ENCODE data around the gene PHETA2. TPM values are rescaled to one million over a fixed set of nuclear protein-coding genes. Genes with fewer than 3 reads are reported as not detected.
A peak's percentile ranks its signal among the peaks of the same experiment; 100 is the strongest.
"Not testable (repeated sequence)": the region's sequence is repeated elsewhere in the genome, so short reads cannot be mapped to it uniquely, and the experiment has no call there.

Gene PHETA2
- total RNA-seq, 2 donors from 2014 or later = 6.5 to 12.7 TPM

DNA sequence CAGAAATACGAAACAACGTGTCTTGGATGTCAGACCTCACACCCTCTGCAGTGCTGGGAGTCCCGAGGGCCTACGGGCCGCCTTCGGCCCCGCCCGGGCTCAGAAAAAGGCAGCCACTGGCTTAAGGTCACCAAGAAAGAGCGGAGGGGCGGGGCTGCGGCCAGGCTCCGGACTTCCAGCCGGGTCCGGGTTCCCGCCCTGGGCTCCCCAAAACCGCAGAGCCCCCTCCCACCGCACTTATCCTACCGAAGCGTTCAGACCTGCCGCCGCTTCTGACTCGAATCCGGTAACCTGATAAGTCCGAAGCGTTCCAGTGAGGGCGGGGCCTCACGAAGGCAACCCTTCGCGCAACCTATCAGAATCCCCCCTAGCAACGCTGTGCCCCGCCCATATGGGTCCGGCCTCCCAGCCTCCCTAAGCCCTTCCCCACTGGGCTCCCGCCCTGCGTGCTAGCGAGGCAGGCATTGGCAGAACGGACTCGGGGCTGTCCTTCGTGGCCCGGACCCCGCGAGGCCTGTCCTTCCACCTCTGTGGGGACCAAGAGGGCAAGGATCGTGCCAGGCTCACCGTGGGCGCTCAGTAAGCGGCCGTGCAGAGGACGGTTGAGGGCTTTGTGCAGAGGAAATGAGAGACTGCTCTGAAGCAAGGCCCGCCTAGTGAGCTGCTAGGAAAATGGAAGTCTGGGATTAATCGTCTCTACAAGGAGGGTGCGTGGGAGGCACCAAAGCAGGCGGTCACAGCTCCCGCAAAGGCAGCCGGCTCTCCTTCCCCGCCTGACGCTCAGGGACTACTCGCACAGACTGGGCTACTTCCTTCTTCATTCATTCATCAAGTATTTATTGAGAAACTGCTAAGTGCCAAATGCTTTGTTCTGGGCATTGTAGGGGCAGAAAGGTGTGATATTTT lies 3.3 kb upstream of the PHETA2 start, which contains the start of gene NAGA:
Gene NAGA, minus strand, starts transcription at position 296 of the 906 bp plus-strand sequence. CDS start 515 bp downstream, outside the sequence.
- Histone ChIP-seq H3K27me3 (no peaks in the 10 kb centered on the region), H3K36me3 (peaks cover 14% of the 10 kb centered on the region), H3K9me3 (no peaks in the 10 kb centered on the region), H3K4me1 (peaks cover 0 to 47% of the 10 kb centered on the region in 2 donors), H3K27ac (peak within 1 kb of the TSS; percentile 91 to 96), H3K4me3 (peak within 1 kb of the TSS; percentile 73 to 77)
- peak; percentile 97 for DNase-seq (ENCODE audit: low spot score)
- TF ChIP-seq, protein P1, sequence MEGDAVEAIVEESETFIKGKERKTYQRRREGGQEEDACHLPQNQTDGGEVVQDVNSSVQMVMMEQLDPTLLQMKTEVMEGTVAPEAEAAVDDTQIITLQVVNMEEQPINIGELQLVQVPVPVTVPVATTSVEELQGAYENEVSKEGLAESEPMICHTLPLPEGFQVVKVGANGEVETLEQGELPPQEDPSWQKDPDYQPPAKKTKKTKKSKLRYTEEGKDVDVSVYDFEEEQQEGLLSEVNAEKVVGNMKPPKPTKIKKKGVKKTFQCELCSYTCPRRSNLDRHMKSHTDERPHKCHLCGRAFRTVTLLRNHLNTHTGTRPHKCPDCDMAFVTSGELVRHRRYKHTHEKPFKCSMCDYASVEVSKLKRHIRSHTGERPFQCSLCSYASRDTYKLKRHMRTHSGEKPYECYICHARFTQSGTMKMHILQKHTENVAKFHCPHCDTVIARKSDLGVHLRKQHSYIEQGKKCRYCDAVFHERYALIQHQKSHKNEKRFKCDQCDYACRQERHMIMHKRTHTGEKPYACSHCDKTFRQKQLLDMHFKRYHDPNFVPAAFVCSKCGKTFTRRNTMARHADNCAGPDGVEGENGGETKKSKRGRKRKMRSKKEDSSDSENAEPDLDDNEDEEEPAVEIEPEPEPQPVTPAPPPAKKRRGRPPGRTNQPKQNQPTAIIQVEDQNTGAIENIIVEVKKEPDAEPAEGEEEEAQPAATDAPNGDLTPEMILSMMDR (IDR thresholded peaks at IDR 0.05) = no peak

DNA sequence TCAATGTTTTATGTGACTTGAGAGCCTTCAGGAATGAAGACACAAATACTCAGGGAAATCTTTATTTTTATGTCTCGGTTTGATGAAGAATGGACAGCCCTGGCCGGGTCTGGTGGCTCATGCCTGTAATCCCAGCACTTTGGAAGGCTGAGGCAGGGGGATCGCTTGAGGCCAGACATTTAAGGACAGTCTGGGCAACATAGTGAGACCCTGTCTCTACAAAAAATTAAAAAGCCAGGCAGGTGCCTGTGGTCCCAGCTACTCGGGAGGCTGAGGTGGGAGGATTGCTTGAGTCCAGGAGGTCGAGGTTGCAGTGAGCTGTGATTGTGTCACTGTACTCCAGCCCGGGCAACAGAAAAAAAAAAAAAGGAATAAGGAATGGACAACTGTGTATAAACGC lies 2.5 kb upstream of the PHETA2 start:
- H3K4me1 ChIP-seq = peaks cover 0 to 47% of the 10 kb centered on the region in 2 donors
- H3K27me3 ChIP-seq; H3K9me3 ChIP-seq; DNase-seq (ENCODE audit: low spot score): not testable (repeated sequence)
- H3K27ac ChIP-seq = peak overlapping the region; percentile 91 to 96
- peak overlapping the region in 1 of 2 donors; percentile 73 for H3K4me3 ChIP-seq
- peaks cover 11% of the 10 kb centered on the region for H3K36me3 ChIP-seq

- Histone ChIP-seq H3K4me3 (no peak overlapping the region), H3K9me3 (no peaks in the 10 kb centered on the region), H3K27me3 (no peaks in the 10 kb centered on the region), H3K27ac (peak overlapping the region; percentile 29 to 41), H3K36me3 (no peaks in the 10 kb centered on the region), H3K4me1 (peaks cover 0 to 48% of the 10 kb centered on the region in 2 donors)
- DNase-seq (ENCODE audit: low spot score) = no peak
- TF ChIP-seq, protein P1 (IDR thresholded peaks at IDR 0.05) = no peak
Measured at GRCh38 chr22:42072606-42073330, 1.3 kb upstream of the PHETA2 start.

- H3K4me1 ChIP-seq = peaks cover 0 to 57% of the 10 kb centered on the region in 2 donors
- H3K27me3 ChIP-seq = no peaks in the 10 kb centered on the region
- TF ChIP-seq, protein P1 (IDR thresholded peaks at IDR 0.05) = no peak
- H3K27ac ChIP-seq = peak overlapping the region; percentile 84 to 96
- H3K4me3 ChIP-seq = peak overlapping the region; percentile 67 to 71
- no peaks in the 10 kb centered on the region for H3K9me3 ChIP-seq
- H3K36me3 ChIP-seq = no peaks in the 10 kb centered on the region
- no peak for DNase-seq (ENCODE audit: low spot score)
Measured at GRCh38 chr22:42073621-42074041, 417 bp upstream of the PHETA2 start.

- H3K4me1 ChIP-seq = peaks cover 0 to 56% of the 10 kb centered on the region in 2 donors
- no peak for DNase-seq (ENCODE audit: low spot score)
- H3K4me3 ChIP-seq = peak overlapping the region; percentile 67 to 71
- peak overlapping the region; percentile 84 to 96 for H3K27ac ChIP-seq
- TF ChIP-seq, protein P1 (IDR thresholded peaks at IDR 0.05) = no peak
- H3K27me3 ChIP-seq = no peaks in the 10 kb centered on the region
- no peaks in the 10 kb centered on the region for H3K36me3 ChIP-seq
- H3K9me3 ChIP-seq = no peaks in the 10 kb centered on the region
Measured at GRCh38 chr22:42074846-42075676, 1.0 kb downstream of the PHETA2 start.

All from right atrium auricular region (tissue), 2 donors.